ENCODE data around the gene PSMA5. TPM values are rescaled to one million over a fixed set of nuclear protein-coding genes. Genes with fewer than 3 reads are reported as not detected.

Gene PSMA5
- polyA plus RNA-seq, 1 donor (not counting 4 experiments of a cell fraction or from before 2014, with no cell fraction given) = 150 TPM

GRCh38 chr1:109470245-109470644, 44.0 kb upstream of the PSMA5 start:
- Histone ChIP-seq H3K27ac (ENCODE audit: control insufficient read depth, insufficient read depth, low read length) (no peak overlapping the region), H2AFZ (ENCODE audit: control insufficient read depth, low read length) (no peak overlapping the region), H3K36me3 (ENCODE audit: control insufficient read depth in 2 of 2, extremely low read depth in 1 of 2, insufficient read depth in 2 of 2, low read length in 2 of 2) (no peaks in the 10 kb centered on the region), H3K4me2 (ENCODE audit: control insufficient read depth, extremely low read depth, insufficient read depth, low read depth, low read length) (no peak overlapping the region), H3K4me3 (ENCODE audit: control insufficient read depth in 2 of 3, extremely low read depth in 1 of 3, insufficient read depth in 2 of 3, low read depth in 1 of 3, low read length in 3 of 3) (no peak overlapping the region), H4K20me1 (ENCODE audit: control insufficient read depth, extremely low read depth, insufficient read depth, low read length) (no peaks in the 10 kb centered on the region), H3K9me3 (ENCODE audit: control insufficient read depth, low read depth, low read length) (no peaks in the 10 kb centered on the region), H3K4me1 (ENCODE audit: control insufficient read depth, extremely low read depth, insufficient read depth, low read length) (no peaks in the 10 kb centered on the region), H3K9me1 (ENCODE audit: control insufficient read depth, extremely low read depth, insufficient read depth, low read length) (no peaks in the 10 kb centered on the region), H3K27me3 (ENCODE audit: control insufficient read depth, extremely low read depth, insufficient read depth, low read length) (peaks cover 68% of the 10 kb centered on the region), H3K79me2 (ENCODE audit: control insufficient read depth, insufficient read depth, low read length) (no peaks in the 10 kb centered on the region), H3K9ac (ENCODE audit: control insufficient read depth, extremely low read depth, insufficient read depth, low read length) (no peak overlapping the region)
- dilution Hi-C loops (cut with MboI; ENCODE audit: extremely low pct_ligation_motif_present, low sequenced_read_pairs) = no loop called here
- no peak for DNase-seq (ENCODE audit: low read depth, low spot score)
- TF ChIP-seq EZH2 (IDR thresholded peaks at IDR 0.05; ENCODE audit: low read length) (no peak), CTCF (optimal IDR thresholded peaks at IDR 0.05 in 1 of 3, IDR thresholded peaks at IDR 0.05 in 1 of 3, conservative IDR thresholded peaks at IDR 0.05 in 1 of 3; ENCODE audit: extremely low read depth in 1 of 3, insufficient read depth in 2 of 3, low read length in 3 of 3) (no peak)
- no peak for FAIRE-seq

- FAIRE-seq (no peak), DNase-seq (ENCODE audit: low read depth, low spot score) (no peak)
- H3K4me1 ChIP-seq (ENCODE audit: control insufficient read depth, extremely low read depth, insufficient read depth, low read length) = no peaks in the 10 kb centered on the region
- H4K20me1 ChIP-seq (ENCODE audit: control insufficient read depth, extremely low read depth, insufficient read depth, low read length) = no peaks in the 10 kb centered on the region
- TF ChIP-seq CTCF (optimal IDR thresholded peaks at IDR 0.05 in 1 of 3, IDR thresholded peaks at IDR 0.05 in 1 of 3, conservative IDR thresholded peaks at IDR 0.05 in 1 of 3; ENCODE audit: extremely low read depth in 1 of 3, insufficient read depth in 2 of 3, low read length in 3 of 3) (no peak), EZH2 (IDR thresholded peaks at IDR 0.05; ENCODE audit: low read length) (no peak)
- no peaks in the 10 kb centered on the region for H3K36me3 ChIP-seq (ENCODE audit: control insufficient read depth in 2 of 2, extremely low read depth in 1 of 2, insufficient read depth in 2 of 2, low read length in 2 of 2)
- no peak overlapping the region for H3K4me2 ChIP-seq (ENCODE audit: control insufficient read depth, extremely low read depth, insufficient read depth, low read depth, low read length)
- no peaks in the 10 kb centered on the region for H3K9me3 ChIP-seq (ENCODE audit: control insufficient read depth, low read depth, low read length)
- peaks cover 75% of the 10 kb centered on the region for H3K27me3 ChIP-seq (ENCODE audit: control insufficient read depth, extremely low read depth, insufficient read depth, low read length)
- dilution Hi-C loops (cut with MboI; ENCODE audit: extremely low pct_ligation_motif_present, low sequenced_read_pairs) = no loop called here
- H2AFZ ChIP-seq (ENCODE audit: control insufficient read depth, low read length) = no peak overlapping the region
- H3K79me2 ChIP-seq (ENCODE audit: control insufficient read depth, insufficient read depth, low read length) = no peaks in the 10 kb centered on the region
- H3K4me3 ChIP-seq (ENCODE audit: control insufficient read depth in 2 of 3, extremely low read depth in 1 of 3, insufficient read depth in 2 of 3, low read depth in 1 of 3, low read length in 3 of 3) = no peak overlapping the region
- no peak overlapping the region for H3K27ac ChIP-seq (ENCODE audit: control insufficient read depth, insufficient read depth, low read length)
- no peak overlapping the region for H3K9ac ChIP-seq (ENCODE audit: control insufficient read depth, extremely low read depth, insufficient read depth, low read length)
- H3K9me1 ChIP-seq (ENCODE audit: control insufficient read depth, extremely low read depth, insufficient read depth, low read length) = no peaks in the 10 kb centered on the region
Measured at GRCh38 chr1:109468903-109469302, 42.7 kb upstream of the PSMA5 start.
